ENCODE measurements around the gene MTHFS.

MTHFS gene

GRCh38 chr15:79881254-79881653 lies 15.6 kb downstream of the MTHFS start:
- Histone ChIP-seq H3K36me3 (peaks cover 87% of the 10 kb centered on the region), H3K4me3 (ENCODE audit: low read depth in 1 of 2, low read length in 1 of 2) (no peak overlapping the region), H3K4me1 (ENCODE audit: control insufficient read depth in 1 of 2, insufficient read depth in 1 of 2, low read depth in 1 of 2, low read length in 1 of 2) (no peaks in the 10 kb centered on the region), H3K27me3 (no peaks in the 10 kb centered on the region), H3K9me3 (peaks cover 6% of the 10 kb centered on the region), H3K27ac (no peak overlapping the region)
- TF ChIP-seq CTCF (IDR thresholded peaks at IDR 0.05): no peak

- Histone ChIP-seq H3K27ac (no peak overlapping the region), H3K4me3 (ENCODE audit: low read depth in 1 of 2, low read length in 1 of 2) (no peak overlapping the region), H3K27me3 (no peaks in the 10 kb centered on the region), H3K36me3 (peaks cover 62% of the 10 kb centered on the region), H3K4me1 (ENCODE audit: control insufficient read depth in 1 of 2, insufficient read depth in 1 of 2, low read depth in 1 of 2, low read length in 1 of 2) (peaks cover 5 to 9% of the 10 kb centered on the region in 2 experiments), H3K9me3 (peaks cover 6% of the 10 kb centered on the region)
- no peak for TF ChIP-seq CTCF (IDR thresholded peaks at IDR 0.05)
Measured at GRCh38 chr15:79878078-79878705, 18.6 kb downstream of the MTHFS start.

- Histone ChIP-seq H3K4me3 (ENCODE audit: low read depth in 1 of 2, low read length in 1 of 2) (no peak overlapping the region), H3K36me3 (peaks cover 44% of the 10 kb centered on the region), H3K4me1 (ENCODE audit: control insufficient read depth in 1 of 2, insufficient read depth in 1 of 2, low read depth in 1 of 2, low read length in 1 of 2) (peaks cover 28 to 34% of the 10 kb centered on the region in 2 experiments), H3K9me3 (peaks cover 6% of the 10 kb centered on the region), H3K27ac (no peak overlapping the region), H3K27me3 (no peaks in the 10 kb centered on the region)
- no peak for TF ChIP-seq CTCF (IDR thresholded peaks at IDR 0.05)
Measured at GRCh38 chr15:79875213-79875612, 21.6 kb downstream of the MTHFS start.

- Histone ChIP-seq H3K4me3 (ENCODE audit: low read depth in 1 of 2, low read length in 1 of 2) (no peak overlapping the region), H3K36me3 (peaks cover 40% of the 10 kb centered on the region), H3K4me1 (ENCODE audit: control insufficient read depth in 1 of 2, insufficient read depth in 1 of 2, low read depth in 1 of 2, low read length in 1 of 2) (peaks cover 28 to 34% of the 10 kb centered on the region in 2 experiments), H3K9me3 (peaks cover 6% of the 10 kb centered on the region), H3K27ac (peak overlapping the region; percentile 88), H3K27me3 (no peaks in the 10 kb centered on the region)
- TF ChIP-seq CTCF (IDR thresholded peaks at IDR 0.05): no peak
Measured at GRCh38 chr15:79874242-79874641, 22.6 kb downstream of the MTHFS start.

GRCh38 chr15:79872358-79873017 lies 24.3 kb downstream of the MTHFS start:
- Histone ChIP-seq H3K9me3 (no peaks in the 10 kb centered on the region), H3K27ac (peak overlapping the region; percentile 88), H3K4me1 (ENCODE audit: control insufficient read depth in 1 of 2, insufficient read depth in 1 of 2, low read depth in 1 of 2, low read length in 1 of 2) (peaks cover 28 to 34% of the 10 kb centered on the region in 2 experiments), H3K36me3 (peaks cover 46% of the 10 kb centered on the region), H3K4me3 (ENCODE audit: low read depth in 1 of 2, low read length in 1 of 2) (peak overlapping the region; percentile 16 to 43), H3K27me3 (no peaks in the 10 kb centered on the region)
- TF ChIP-seq CTCF (IDR thresholded peaks at IDR 0.05): peak; percentile 28

All from neutrophil (primary cell).